Activated T-cell treated with anti-CD3 and anti-CD28 coated beads, Interleukin-2, amount 50 U/mL, for 24 hours (primary cell): ENCODE results near the gene BCO2.
A peak's percentile ranks its signal among the peaks of the same experiment; 100 is the strongest.
"Not testable (repeated sequence)": the region's sequence is repeated elsewhere in the genome, so short reads cannot be mapped to it uniquely, and the experiment has no call there.

Experiments used
- DNase-seq: peaks from one replicate; pipeline ENCODE4 v3.0.0-alpha.2; 2020
- H3K27ac Mint-ChIP-seq: 2 replicates; pipeline ENCODE4 v1.8.0; 2020; ENCODE audit warnings: mild to moderate bottlenecking, mixed read lengths
- H3K27me3 Mint-ChIP-seq: 2 replicates; pipeline ENCODE4 v1.8.0; 2020; ENCODE audit warnings: mixed read lengths
- H3K36me3 Mint-ChIP-seq: 2 replicates; pipeline ENCODE4 v1.8.0; 2020; ENCODE audit warnings: low read depth, mixed read lengths
- H3K4me1 Mint-ChIP-seq: 2 replicates; pipeline ENCODE4 v1.8.0; 2020; ENCODE audit warnings: low read depth, mixed read lengths
- H3K4me3 Mint-ChIP-seq: 2 replicates; pipeline ENCODE4 v1.8.0; 2020; ENCODE audit warnings: mild to moderate bottlenecking, moderate library complexity, mixed read lengths
- H3K9me3 Mint-ChIP-seq: 2 replicates; pipeline ENCODE4 v1.8.0; 2020; ENCODE audit warnings: mixed read lengths

The BCO2 gene

GRCh38 chr11:112185883-112186282 lies 10.6 kb downstream of the BCO2 start:
- no peak for DNase-seq

GRCh38 chr11:112186304-112186703 lies 11.0 kb downstream of the BCO2 start:
- H3K9me3 Mint-ChIP-seq: no peaks in the 10 kb centered on the region
- H3K27ac Mint-ChIP-seq: no peak overlapping the region

More at GRCh38 chr11:112185883-112186282, 10.6 kb downstream of the BCO2 start:
- Mint-ChIP-seq H3K27ac (no peak overlapping the region), H3K27me3 (no peaks in the 10 kb centered on the region), H3K4me3 (no peak overlapping the region), H3K36me3 (no peaks in the 10 kb centered on the region), H3K9me3 (no peaks in the 10 kb centered on the region), H3K4me1 (no peaks in the 10 kb centered on the region)

GRCh38 chr11:112195113-112195512 lies 19.8 kb downstream of the BCO2 start:
- DNase-seq, H3K27me3 Mint-ChIP-seq, H3K4me3 Mint-ChIP-seq: not testable (repeated sequence)

More at GRCh38 chr11:112186304-112186703, 11.0 kb downstream of the BCO2 start:
- H3K4me1 Mint-ChIP-seq: no peaks in the 10 kb centered on the region
- no peak for DNase-seq
- H3K36me3 Mint-ChIP-seq: no peaks in the 10 kb centered on the region
- H3K4me3 Mint-ChIP-seq: no peak overlapping the region
- no peaks in the 10 kb centered on the region for H3K27me3 Mint-ChIP-seq

GRCh38 chr11:112195951-112196351 lies 20.6 kb downstream of the BCO2 start:
- no peaks in the 10 kb centered on the region for H3K9me3 Mint-ChIP-seq
- no peaks in the 10 kb centered on the region for H3K27me3 Mint-ChIP-seq
- peaks cover 2% of the 10 kb centered on the region for H3K4me1 Mint-ChIP-seq
- H3K4me3 Mint-ChIP-seq: no peak overlapping the region
- no peak for DNase-seq
- no peaks in the 10 kb centered on the region for H3K36me3 Mint-ChIP-seq
- no peak overlapping the region for H3K27ac Mint-ChIP-seq

More at GRCh38 chr11:112195113-112195512, 19.8 kb downstream of the BCO2 start:
- not testable (repeated sequence) for H3K36me3 Mint-ChIP-seq, H3K27ac Mint-ChIP-seq, H3K9me3 Mint-ChIP-seq, H3K4me1 Mint-ChIP-seq

- Mint-ChIP-seq H3K4me3 (no peak overlapping the region), H3K4me1 (peaks cover 2% of the 10 kb centered on the region), H3K9me3 (no peaks in the 10 kb centered on the region), H3K27me3 (no peaks in the 10 kb centered on the region), H3K27ac (no peak overlapping the region), H3K36me3 (no peaks in the 10 kb centered on the region)
- DNase-seq: no peak
Observed at GRCh38 chr11:112196519-112197087, 21.3 kb downstream of the BCO2 start.

- H3K9me3 Mint-ChIP-seq, DNase-seq: not testable (repeated sequence)
Observed at GRCh38 chr11:112199101-112199500, 23.8 kb downstream of the BCO2 start.

GRCh38 chr11:112200252-112200651 lies 24.9 kb downstream of the BCO2 start:
- Mint-ChIP-seq H3K4me1 (no peaks in the 10 kb centered on the region), H3K27ac (no peak overlapping the region), H3K36me3 (no peaks in the 10 kb centered on the region), H3K4me3 (no peak overlapping the region), H3K9me3 (no peaks in the 10 kb centered on the region), H3K27me3 (no peaks in the 10 kb centered on the region)
- DNase-seq: no peak

More at GRCh38 chr11:112199101-112199500, 23.8 kb downstream of the BCO2 start:
- not testable (repeated sequence) for H3K4me3 Mint-ChIP-seq, H3K27me3 Mint-ChIP-seq, H3K27ac Mint-ChIP-seq, H3K36me3 Mint-ChIP-seq, H3K4me1 Mint-ChIP-seq

GRCh38 chr11:112206071-112206470 lies 30.8 kb downstream of the BCO2 start:
- Mint-ChIP-seq H3K27me3 (no peaks in the 10 kb centered on the region), H3K4me3 (no peak overlapping the region), H3K36me3 (no peaks in the 10 kb centered on the region), H3K4me1 (peaks cover 5% of the 10 kb centered on the region), H3K27ac (no peak overlapping the region), H3K9me3 (no peaks in the 10 kb centered on the region)
- no peak for DNase-seq

- H3K4me3 Mint-ChIP-seq: no peak overlapping the region
- no peak for DNase-seq
Observed at GRCh38 chr11:112210890-112211289, 35.6 kb downstream of the BCO2 start.

GRCh38 chr11:112211536-112211935 lies 36.2 kb downstream of the BCO2 start:
- peaks cover 23% of the 10 kb centered on the region for H3K4me1 Mint-ChIP-seq

More at GRCh38 chr11:112210890-112211289, 35.6 kb downstream of the BCO2 start:
- H3K9me3 Mint-ChIP-seq: no peaks in the 10 kb centered on the region
- peaks cover 7% of the 10 kb centered on the region for H3K27me3 Mint-ChIP-seq
- H3K4me1 Mint-ChIP-seq: peaks cover 23% of the 10 kb centered on the region
- no peak overlapping the region for H3K27ac Mint-ChIP-seq
- H3K36me3 Mint-ChIP-seq: no peaks in the 10 kb centered on the region

GRCh38 chr11:112212290-112212689 lies 37.0 kb downstream of the BCO2 start:
- H3K36me3 Mint-ChIP-seq: no peaks in the 10 kb centered on the region
- no peak for DNase-seq
- peak overlapping the region; percentile 21 for H3K4me3 Mint-ChIP-seq
- H3K27ac Mint-ChIP-seq: no peak overlapping the region
- H3K9me3 Mint-ChIP-seq: no peaks in the 10 kb centered on the region
- peaks cover 23% of the 10 kb centered on the region for H3K4me1 Mint-ChIP-seq
- peaks cover 7% of the 10 kb centered on the region for H3K27me3 Mint-ChIP-seq

More at GRCh38 chr11:112211536-112211935, 36.2 kb downstream of the BCO2 start:
- peak overlapping the region; percentile 21 for H3K4me3 Mint-ChIP-seq
- DNase-seq: no peak
- H3K9me3 Mint-ChIP-seq: no peaks in the 10 kb centered on the region
- H3K36me3 Mint-ChIP-seq: no peaks in the 10 kb centered on the region
- peaks cover 7% of the 10 kb centered on the region for H3K27me3 Mint-ChIP-seq
- peak overlapping the region; percentile 29 for H3K27ac Mint-ChIP-seq

- H3K27me3 Mint-ChIP-seq: peaks cover 7% of the 10 kb centered on the region
- no peaks in the 10 kb centered on the region for H3K9me3 Mint-ChIP-seq
- H3K36me3 Mint-ChIP-seq: no peaks in the 10 kb centered on the region
- no peak for DNase-seq
- no peak overlapping the region for H3K27ac Mint-ChIP-seq
- H3K4me1 Mint-ChIP-seq: peaks cover 23% of the 10 kb centered on the region
- no peak overlapping the region for H3K4me3 Mint-ChIP-seq
Observed at GRCh38 chr11:112212710-112213109, 37.4 kb downstream of the BCO2 start.

GRCh38 chr11:112213753-112214152 lies 38.4 kb downstream of the BCO2 start:
- Mint-ChIP-seq H3K27me3 (peaks cover 7% of the 10 kb centered on the region), H3K36me3 (no peaks in the 10 kb centered on the region)
- no peak for DNase-seq

GRCh38 chr11:112215621-112216020 lies 40.3 kb downstream of the BCO2 start:
- Mint-ChIP-seq H3K4me3 (no peak overlapping the region), H3K4me1 (peaks cover 20% of the 10 kb centered on the region), H3K27me3 (peaks cover 7% of the 10 kb centered on the region), H3K36me3 (no peaks in the 10 kb centered on the region), H3K27ac (no peak overlapping the region), H3K9me3 (no peaks in the 10 kb centered on the region)
- no peak for DNase-seq

More at GRCh38 chr11:112213753-112214152, 38.4 kb downstream of the BCO2 start:
- H3K4me3 Mint-ChIP-seq: no peak overlapping the region
- H3K27ac Mint-ChIP-seq: no peak overlapping the region
- H3K9me3 Mint-ChIP-seq: no peaks in the 10 kb centered on the region
- peaks cover 23% of the 10 kb centered on the region for H3K4me1 Mint-ChIP-seq

- H3K36me3 Mint-ChIP-seq: no peaks in the 10 kb centered on the region
- DNase-seq: no peak
- H3K27me3 Mint-ChIP-seq: peaks cover 7% of the 10 kb centered on the region
- H3K4me3 Mint-ChIP-seq: no peak overlapping the region
- peaks cover 12% of the 10 kb centered on the region for H3K4me1 Mint-ChIP-seq
- H3K27ac Mint-ChIP-seq: no peak overlapping the region
- no peaks in the 10 kb centered on the region for H3K9me3 Mint-ChIP-seq
Observed at GRCh38 chr11:112216561-112217105, 41.3 kb downstream of the BCO2 start.
